HCT116 (cell line): ENCODE data around the gene HIVEP3. TPM values are rescaled to one million over a fixed set of nuclear protein-coding genes. Genes with fewer than 3 reads are reported as not detected.

Experiments
- ATAC-seq: fragments of 200-7000 bp; cut with Tn5 transposase; 2 replicates; pipeline ENCODE4 v1.9.1; 2020; ENCODE audit warnings: mild to moderate bottlenecking, moderate library complexity
- BruUV-seq: library from RNA; stranded (reverse); fragments of 400-500 nt; replicated peaks from 2 replicates; lab custom pipeline; 2021; lab: Mats Ljungman, UMichigan
- CTCF ChIA-PET: fragments of 300-600 bp; sonication (Branson Sonifier 250); formaldehyde crosslinking; loops from one replicate; lab custom pipeline; 2021; ENCODE audit warnings: antibody characterized with exemption; lab: Charles Lee
- POLR2A ChIA-PET: fragments of 300-600, 350-600 bp; sonication (Branson Sonifier 250); formaldehyde crosslinking; loops from one replicate; lab custom pipeline; 2021; ENCODE audit warnings: antibody characterized with exemption; lab: Charles Lee
- RAD21 ChIA-PET, 2 experiments: fragments of 300-600 bp; sonication (Branson Sonifier 250); formaldehyde crosslinking; loops; one replicate each; lab custom pipeline; 2023; ENCODE audit warnings: low total read pairs in 2 of 2; ENCODE audit not compliant: uncharacterized antibody in 2 of 2, unreplicated experiment in 2 of 2, low non-redundant PET in 1 of 2; lab: Charles Lee
- DNase-seq: peaks from one replicate; pipeline ENCODE4 v3.0.0-alpha.2; 2010; ENCODE audit warnings: low read depth, low spot score
- H2AFZ ChIP-seq: fragments of 200-600 bp; shearing (Covaris generic), sonication (generic); 2 replicates; pipeline ENCODE4 v1.6.1; 2017; ENCODE audit warnings: low read depth, mixed run types, mixed read lengths, antibody characterized with exemption, low read length; ENCODE audit not compliant: poor library complexity, severe bottlenecking
- H3K27ac ChIP-seq: 2 replicates; pipeline ENCODE4 v1.5.1; 2012; ENCODE audit warnings: low read depth, low read length
- H3K27me3 ChIP-seq: fragments of 200-600 bp; sonication (generic); 2 replicates; pipeline ENCODE4 v1.6.1; 2016; ENCODE audit warnings: mixed run types, low read length, mixed read lengths; ENCODE audit not compliant: insufficient read depth
- H3K36me3 ChIP-seq, 2 experiments: fragments of 200-500 bp in 1 of 2; fragments of 200-600 bp in 1 of 2; sonication (Bioruptor generic) in 1 of 2; sonication (generic) in 1 of 2; 2 replicates each; pipeline versions ENCODE4 v1.5.1 to v1.6.1; 2014 to 2016; ENCODE audit warnings: low read length in 2 of 2, inconsistent platforms in 1 of 2, mixed read lengths in 1 of 2, mixed run types in 1 of 2; ENCODE audit not compliant: insufficient read depth in 2 of 2, control insufficient read depth in 1 of 2
- H3K4me1 ChIP-seq, 2 experiments: fragments of 200-600 bp in 1 of 2; sonication (generic) in 1 of 2; 2 replicates each; pipeline versions ENCODE4 v1.5.1 to v1.6.1; 2012 to 2017; ENCODE audit warnings: low read length in 2 of 2, inconsistent platforms in 1 of 2, mild to moderate bottlenecking in 1 of 2, mixed read lengths in 1 of 2, mixed run types in 1 of 2, moderate library complexity in 1 of 2; ENCODE audit not compliant: insufficient read depth in 2 of 2, control insufficient read depth in 1 of 2
- H3K4me2 ChIP-seq: fragments of 200-600 bp; sonication (generic); 2 replicates; pipeline ENCODE4 v1.6.1; 2017; ENCODE audit warnings: mixed run types, low read length, mixed read lengths
- H3K4me3 ChIP-seq, 2 experiments: fragments of 200-600 bp in 1 of 2; sonication (generic) in 1 of 2; replicated peaks in 1 of 2; 2 replicates each; pipeline ENCODE4 v1.5.1; 2011 to 2016; ENCODE audit warnings: low read length in 2 of 2, control low read depth in 1 of 2, low read depth in 1 of 2, mild to moderate bottlenecking in 1 of 2, mixed read lengths in 1 of 2, mixed run types in 1 of 2
- H3K79me2 ChIP-seq: fragments of 200-600 bp; sonication (generic); 2 replicates; pipeline ENCODE4 v1.6.1; 2017; ENCODE audit warnings: mild to moderate bottlenecking, mixed run types, low read length, moderate library complexity, mixed read lengths; ENCODE audit not compliant: insufficient read depth
- H3K9ac ChIP-seq: fragments of 200-600 bp; sonication (generic); 2 replicates; pipeline ENCODE4 v1.6.1; 2016; ENCODE audit warnings: low read length, mixed read lengths
- H3K9me2 ChIP-seq: fragments of 200-600 bp; sonication (generic), shearing (Covaris generic); 2 replicates; pipeline ENCODE4 v1.6.1; 2017; ENCODE audit warnings: mixed run types, mild to moderate bottlenecking, moderate library complexity; ENCODE audit not compliant: insufficient read depth
- H3K9me3 ChIP-seq, 2 experiments: fragments of 200-500 bp in 1 of 2; fragments of 200-600 bp in 1 of 2; sonication (Bioruptor generic) in 1 of 2; sonication (generic) in 1 of 2; 2 replicates each; pipeline ENCODE4 v1.6.1; 2014 to 2017; ENCODE audit warnings: low read length in 2 of 2, mixed read lengths in 2 of 2, inconsistent platforms in 1 of 2, low read depth in 1 of 2, mild to moderate bottlenecking in 1 of 2, mixed run types in 1 of 2, moderate library complexity in 1 of 2; ENCODE audit not compliant: control insufficient read depth in 1 of 2, insufficient read depth in 1 of 2
- H4K20me1 ChIP-seq: fragments of 200-600 bp; sonication (generic), shearing (Covaris generic); 2 replicates; pipeline ENCODE4 v1.6.1; 2017; ENCODE audit warnings: mixed run types, mild to moderate bottlenecking, moderate library complexity; ENCODE audit not compliant: insufficient read depth
- CBX3 ChIP-seq: IDR thresholded peaks from 2 replicates; pipeline ENCODE4 v1.6.1; 2012; ENCODE audit warnings: low read depth
- CEBPB ChIP-seq: IDR thresholded peaks from 2 replicates; pipeline ENCODE4 v1.6.1; 2012; ENCODE audit warnings: low read depth
- EGR1 ChIP-seq: IDR thresholded peaks from 2 replicates; pipeline ENCODE4 v1.6.1; 2012; ENCODE audit warnings: low read depth
- ELF1 ChIP-seq: IDR thresholded peaks from 2 replicates; pipeline ENCODE4 v1.6.1; 2012; ENCODE audit warnings: low read depth, borderline replicate concordance
- EZH2 ChIP-seq: fragments of 200-600 bp; sonication (generic); IDR thresholded peaks from 2 replicates; pipeline ENCODE4 v1.6.1; 2017; ENCODE audit warnings: antibody characterized with exemption, mixed run types
- EZH2phosphoT487 ChIP-seq: fragments of 200-600 bp; IDR thresholded peaks from 2 replicates; pipeline ENCODE4 v1.6.1; 2018; ENCODE audit warnings: antibody characterized with exemption, borderline replicate concordance
- JUND ChIP-seq: IDR thresholded peaks from 2 replicates; pipeline ENCODE4 v1.6.1; 2012
- POLR2AphosphoS5 ChIP-seq: IDR thresholded peaks from 2 replicates; pipeline ENCODE4 v1.6.1; 2011; ENCODE audit warnings: mild to moderate bottlenecking, low read depth, low read length, moderate library complexity
- RAD21 ChIP-seq: IDR thresholded peaks from 2 replicates; pipeline ENCODE4 v1.6.1; 2012; ENCODE audit warnings: low read depth, mild to moderate bottlenecking
- SIN3A ChIP-seq: IDR thresholded peaks from 2 replicates; pipeline ENCODE4 v1.6.1; 2012; ENCODE audit warnings: low read depth
- SP1 ChIP-seq: IDR thresholded peaks from 2 replicates; pipeline ENCODE4 v1.6.1; 2012; ENCODE audit warnings: low read depth
- SRF ChIP-seq: IDR thresholded peaks from 2 replicates; pipeline ENCODE4 v1.6.1; 2012; ENCODE audit warnings: low read depth
- YY1 ChIP-seq: IDR thresholded peaks from 2 replicates; pipeline ENCODE4 v1.6.1; 2011; ENCODE audit warnings: low read length, low read depth, moderate library complexity, mild to moderate bottlenecking; ENCODE audit not compliant: insufficient replicate concordance; ENCODE audit errors: extremely low read depth
- ZFX ChIP-seq: fragments of 450-650 bp; IDR thresholded peaks from 2 replicates; pipeline ENCODE4 v1.6.1; 2017
- intact Hi-C: fragments of 100-400 bp; cut with micrococcal nuclease; formaldehyde crosslinking; loops from 2 replicates; pipeline ENCODE4 v1.10.0; 2022
- total RNA-seq: library from RNA; stranded (reverse); gene quantifications from one replicate; pipeline ENCODE4 v1.2.1, GENCODE V29; 2021; ENCODE audit not compliant: unreplicated experiment
- TF ChIP-seq, protein P1 (sequence below): IDR thresholded peaks from 2 replicates; pipeline ENCODE4 v1.6.1; 2011; ENCODE audit warnings: mild to moderate bottlenecking, low read length, moderate library complexity; ENCODE audit not compliant: insufficient replicate concordance; ENCODE audit errors: extremely low read depth

HIVEP3 gene
- total RNA-seq, 1 experiment from 2014 or later: 7.1 TPM

DNA sequence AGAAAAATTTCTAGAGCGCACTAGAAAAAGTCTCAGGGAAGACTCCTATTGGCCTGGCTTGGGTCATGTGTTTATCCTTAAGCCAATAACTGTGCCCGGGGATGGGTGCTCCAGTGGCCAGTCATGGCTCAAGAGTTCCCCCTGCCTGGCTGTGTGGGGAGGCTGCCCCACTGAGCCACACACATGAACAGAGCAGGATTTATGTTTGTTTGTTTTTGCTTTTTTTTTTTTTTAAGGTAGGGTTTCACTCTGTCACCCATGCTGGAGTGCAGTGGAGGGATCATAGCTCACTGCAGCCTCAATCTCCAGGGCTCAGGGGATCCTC is 456.1 kb downstream of the HIVEP3 start:
- POLR2A ChIA-PET: no interaction called here
- Histone ChIP-seq H3K4me2 (no peak overlapping the region), H3K79me2 (no peaks in the 10 kb centered on the region)
- TF ChIP-seq CEBPB: no peak
- TF ChIP-seq RAD21: no peak
- no peak for TF ChIP-seq ELF1
- TF ChIP-seq, all 23 proteins: peak for 0
- H3K27ac ChIP-seq: no peak overlapping the region
- no peak overlapping the region for H2AFZ ChIP-seq
- H3K4me3 ChIP-seq: no peak overlapping the region
- ChIA-PET CTCF (no interaction called here), RAD21 (no interaction called here)
- H3K36me3 ChIP-seq: no peaks in the 10 kb centered on the region
- H3K27me3 ChIP-seq: no peaks in the 10 kb centered on the region
- H3K9ac ChIP-seq: no peak overlapping the region
- H3K9me2 ChIP-seq: no peaks in the 10 kb centered on the region
- DNase-seq (no peak), ATAC-seq (peak; percentile 57)
- BruUV-seq: no TSS peak
- intact Hi-C loops: no loop called here
- H4K20me1 ChIP-seq: no peaks in the 10 kb centered on the region
- no peaks in the 10 kb centered on the region for H3K9me3 ChIP-seq
- no peaks in the 10 kb centered on the region for H3K4me1 ChIP-seq

DNA sequence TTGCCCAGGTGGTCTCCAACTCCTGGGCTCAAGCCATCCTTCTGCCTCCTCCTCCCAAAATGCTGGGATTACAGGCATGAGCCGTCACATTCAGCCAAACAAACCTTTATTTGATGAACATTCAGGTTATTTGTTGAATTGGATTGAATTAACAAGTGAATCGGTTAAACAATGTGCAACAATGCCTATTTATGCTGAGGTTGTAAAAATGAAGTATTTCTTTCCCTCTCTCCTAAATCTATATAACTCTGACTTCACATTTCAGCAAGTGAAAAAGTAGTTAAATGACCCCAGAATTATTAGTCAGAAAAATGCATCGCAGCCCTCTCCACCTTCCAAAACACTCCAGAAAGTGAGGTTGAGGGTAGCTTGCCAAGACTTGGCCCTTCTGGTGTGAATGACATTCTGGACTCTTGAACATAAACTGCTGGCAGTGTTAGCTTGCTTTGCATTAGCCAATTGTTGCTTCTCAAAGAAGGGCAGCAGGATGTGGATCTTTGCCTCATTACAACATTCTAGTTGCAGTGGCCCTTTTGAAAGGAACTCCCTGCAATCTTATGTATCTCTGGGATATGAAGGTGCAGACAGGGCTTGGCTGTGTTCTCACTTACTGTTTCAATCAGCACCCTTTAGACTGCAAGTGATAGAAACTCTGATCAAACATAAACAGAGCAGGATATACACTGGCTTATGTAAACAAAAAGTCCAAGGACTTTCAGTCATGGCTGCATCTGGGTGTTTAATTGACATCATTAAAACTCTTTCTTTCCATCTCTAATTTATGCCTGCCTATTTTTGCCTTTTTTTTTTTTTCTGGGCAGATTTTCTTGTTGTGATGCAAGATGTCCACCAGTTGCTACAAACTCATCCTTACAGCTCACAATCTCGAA is 456.7 kb downstream of the HIVEP3 start:
- Histone ChIP-seq H3K36me3 (no peaks in the 10 kb centered on the region), H3K27me3 (no peaks in the 10 kb centered on the region), H3K9me3 (no peaks in the 10 kb centered on the region), H3K4me2 (no peak overlapping the region), H4K20me1 (no peaks in the 10 kb centered on the region), H3K4me3 (no peak overlapping the region), H3K4me1 (no peaks in the 10 kb centered on the region), H3K9me2 (no peaks in the 10 kb centered on the region), H3K27ac (no peak overlapping the region), H2AFZ (no peak overlapping the region), H3K79me2 (no peaks in the 10 kb centered on the region), H3K9ac (no peak overlapping the region)
- CTCF ChIA-PET: no interaction called here
- ATAC-seq (no peak), DNase-seq (no peak)
- RAD21 ChIA-PET: no interaction called here
- TF ChIP-seq EGR1 (no peak), ELF1 (no peak), YY1 (no peak), CBX3 (no peak), EZH2phosphoT487 (no peak), SRF (no peak), RAD21 (no peak), SP1 (no peak), POLR2AphosphoS5 (no peak), SIN3A (no peak), ZFX (no peak), CEBPB (no peak), EZH2 (no peak), JUND (no peak)
- TF ChIP-seq, protein P1, sequence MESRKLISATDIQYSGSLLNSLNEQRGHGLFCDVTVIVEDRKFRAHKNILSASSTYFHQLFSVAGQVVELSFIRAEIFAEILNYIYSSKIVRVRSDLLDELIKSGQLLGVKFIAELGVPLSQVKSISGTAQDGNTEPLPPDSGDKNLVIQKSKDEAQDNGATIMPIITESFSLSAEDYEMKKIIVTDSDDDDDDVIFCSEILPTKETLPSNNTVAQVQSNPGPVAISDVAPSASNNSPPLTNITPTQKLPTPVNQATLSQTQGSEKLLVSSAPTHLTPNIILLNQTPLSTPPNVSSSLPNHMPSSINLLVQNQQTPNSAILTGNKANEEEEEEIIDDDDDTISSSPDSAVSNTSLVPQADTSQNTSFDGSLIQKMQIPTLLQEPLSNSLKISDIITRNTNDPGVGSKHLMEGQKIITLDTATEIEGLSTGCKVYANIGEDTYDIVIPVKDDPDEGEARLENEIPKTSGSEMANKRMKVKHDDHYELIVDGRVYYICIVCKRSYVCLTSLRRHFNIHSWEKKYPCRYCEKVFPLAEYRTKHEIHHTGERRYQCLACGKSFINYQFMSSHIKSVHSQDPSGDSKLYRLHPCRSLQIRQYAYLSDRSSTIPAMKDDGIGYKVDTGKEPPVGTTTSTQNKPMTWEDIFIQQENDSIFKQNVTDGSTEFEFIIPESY: no peak
- BruUV-seq: no TSS peak
- POLR2A ChIA-PET: no interaction called here
- intact Hi-C loops: no loop called here
